Heart left ventricle (tissue), 16 donors: ENCODE data around the gene SIPA1L2. TPM values are rescaled to one million over a fixed set of nuclear protein-coding genes. Genes with fewer than 3 reads are reported as not detected.

Experiments used
- ATAC-seq, 4 donors: fragments of 200-7000 bp; cut with Tn5 transposase; one replicate each; pipeline ENCODE4 v1.9.1; 2020 to 2022; ENCODE audit warnings: moderate library complexity in 4 of 4, mild to moderate bottlenecking in 3 of 4, moderate number of reproducible peaks in 1 of 4
- DNase-seq, 5 donors: peaks; one replicate each; pipeline ENCODE4 v3.0.0-alpha.2; 2020
- H3K27ac ChIP-seq, 12 donors: fragments of 200-600 bp; sonication (generic) in 4 of 12; one replicate each; pipeline versions ENCODE4 v1.5.0 to v1.8.0; 2016 to 2022; ENCODE audit warnings: mild to moderate bottlenecking in 2 of 12
- H3K27me3 ChIP-seq, 9 donors: fragments of 200-600 bp; sonication (generic) in 2 of 9; one replicate each; pipeline versions ENCODE4 v1.5.1 to v1.8.0; 2016 to 2022; ENCODE audit warnings: mild to moderate bottlenecking in 3 of 9
- H3K36me3 ChIP-seq, 9 donors: fragments of 200-600 bp; sonication (generic) in 2 of 9; one replicate each; pipeline versions ENCODE4 v1.5.0 to v1.8.0; 2018 to 2022; ENCODE audit warnings: mild to moderate bottlenecking in 2 of 9
- H3K4me1 ChIP-seq, 12 donors: fragments of 200-600 bp; sonication (generic) in 4 of 12; one replicate each; pipeline versions ENCODE4 v1.5.0 to v1.8.0; 2016 to 2022; ENCODE audit warnings: mild to moderate bottlenecking in 3 of 12
- H3K4me3 ChIP-seq, 12 donors: fragments of 200-600 bp; sonication (generic) in 4 of 12; one replicate each; pipeline versions ENCODE4 v1.5.0 to v1.8.0; 2017 to 2022; ENCODE audit warnings: mild to moderate bottlenecking in 9 of 12, moderate library complexity in 4 of 12
- H3K9me3 ChIP-seq, 12 donors: fragments of 200-600 bp; sonication (generic) in 4 of 12; one replicate each; pipeline versions ENCODE4 v1.5.0 to v1.8.0; 2016 to 2022; ENCODE audit warnings: mild to moderate bottlenecking in 1 of 12
- POLR2A ChIP-seq, 2 donors: fragments of 450-650 bp; IDR thresholded peaks; one replicate each; pipeline ENCODE4 v1.6.1; 2017; ENCODE audit warnings: antibody characterized with exemption in 2 of 2, mild to moderate bottlenecking in 2 of 2, moderate library complexity in 2 of 2
- WGBS, 4 donors: extraction: QIAGEN DNeasy Blood & Tissue Kit in 2 of 4; methylation state at CpG; one replicate each; pipeline versions ENCODE4 v1.1.5 to v1.1.7; 2013 to 2018; 5-methylcytosine and 5-hydroxymethylcytosine counted together
- intact Hi-C, 10 donors: fragments of 100-400 bp; cut with DNase I; formaldehyde crosslinking; loops; one replicate each; pipeline versions ENCODE4 v1.11.1 to v1.14.2; 2022
- polyA plus RNA-seq, 2 donors: library from polyadenylated mRNA; stranded (reverse); fragments of 200-250 nt; gene quantifications; one replicate each; pipeline ENCODE4 v1.2.3, GENCODE V29; 2013
- total RNA-seq, 9 donors: library from RNA; depleted of rRNA in 2 of 9; stranded (reverse); fragments of >200 nt in 2 of 9; fragmentation: NEBNext Ultra II Directional in 3 of 9; extraction: Animal tissue kit (Norgen Biotek cat#: 25700) in 3 of 9; gene quantifications; one replicate each; pipeline versions ENCODE4 v1.1.0 to v1.2.4, GENCODE V29; 2016 to 2023
- TF ChIP-seq, protein P1 (sequence below), 12 donors: fragments of 200-600 bp; sonication (generic) in 4 of 12; IDR thresholded peaks; one replicate each; pipeline versions ENCODE4 v1.5.0 to v1.8.0; 2018 to 2022; ENCODE audit warnings: antibody characterized with exemption in 12 of 12, mild to moderate bottlenecking in 5 of 12
- donor health status: ischemic (EF 13 %, LVEDD 7.1; RV severe dilation, severe dysfunction).
- donor health status: healthy with polysubstance abuse.
- donor health status: DM: no; HTN: yes; CAD: no.
- donor health status: DM: no; HTN: no; CAD: no.
- donor health status: ischemic (EF 25% LVEDD 6.9; RV normal size, moderate dysfunction).
- donor health status: ischemic (EF 25% LVEDD 5.7; RV mildly dilated, moderate dysfunction).
- donor health status: healthy.
- donor health status: DM: yes; HTN: yes; CAD: no.
- donor health status: ischemic (EF 35%, LVEDD 5.7; RV mildly dilated, moderate dysfunction).
- donor health status: nonischemic (EF 11% LVEDD 7.7; RV severe dilation, severe dysfunction).
- donor health status: DM: yes; HTN: yes; CAD: no.
- donor health status: PGD.
- donor health status: ischemic (EF 29% LVEDD 5.4; RV normal size, mild dysfunction).
- donor health status: nonischemic (EF 23%, LVEDD 6.1; RV moderate dilation, normal function).

The SIPA1L2 gene
- total and polyA plus RNA-seq, 11 donors = 18.1 to 148 (median 102) TPM

DNA sequence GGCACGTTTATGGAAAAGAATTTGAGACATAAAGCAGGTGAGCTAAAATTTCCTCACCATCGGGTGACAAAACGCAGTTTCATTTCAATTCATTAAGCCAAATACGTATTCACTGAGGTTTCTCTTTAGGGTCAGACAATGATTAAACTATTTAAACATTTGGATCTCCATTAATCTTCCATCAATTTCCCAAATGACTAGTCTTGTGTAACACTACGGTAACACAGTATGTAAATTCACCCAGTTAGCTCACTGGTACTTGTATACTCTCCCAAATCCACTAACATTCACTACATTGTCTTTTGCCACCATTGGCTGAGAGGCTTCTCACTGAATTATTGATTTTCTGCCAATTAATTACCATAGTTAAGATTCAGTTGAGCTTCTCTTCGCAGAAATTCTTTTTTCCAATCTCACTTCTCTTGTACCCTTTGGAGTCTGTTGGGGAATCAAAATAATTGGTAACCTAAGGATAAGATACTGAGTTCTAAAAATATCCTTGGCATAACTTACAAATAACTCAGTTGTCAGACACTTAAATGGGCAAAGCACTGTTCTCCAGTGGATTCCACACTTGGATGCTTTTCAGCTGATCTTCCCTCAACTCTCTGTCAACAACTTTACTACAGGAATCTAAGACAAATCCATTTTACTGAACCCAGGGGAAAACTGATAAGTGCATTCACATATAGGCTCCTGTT, 40.7 kb downstream of the SIPA1L2 start:
- intact Hi-C loops = no loop called here
- 47 to 58% (median 53%) methylated on average over 6 of the region's 6 CpGs for WGBS, 4 donors
- H3K27ac ChIP-seq = peak overlapping the region in 11 of 12 donors; percentile 16 to 95 (median 60)
- peak in 1 of 4 donors; percentile 22 for ATAC-seq
- TF ChIP-seq POLR2A (IDR thresholded peaks at IDR 0.05) = no peak
- TF ChIP-seq, protein P1, sequence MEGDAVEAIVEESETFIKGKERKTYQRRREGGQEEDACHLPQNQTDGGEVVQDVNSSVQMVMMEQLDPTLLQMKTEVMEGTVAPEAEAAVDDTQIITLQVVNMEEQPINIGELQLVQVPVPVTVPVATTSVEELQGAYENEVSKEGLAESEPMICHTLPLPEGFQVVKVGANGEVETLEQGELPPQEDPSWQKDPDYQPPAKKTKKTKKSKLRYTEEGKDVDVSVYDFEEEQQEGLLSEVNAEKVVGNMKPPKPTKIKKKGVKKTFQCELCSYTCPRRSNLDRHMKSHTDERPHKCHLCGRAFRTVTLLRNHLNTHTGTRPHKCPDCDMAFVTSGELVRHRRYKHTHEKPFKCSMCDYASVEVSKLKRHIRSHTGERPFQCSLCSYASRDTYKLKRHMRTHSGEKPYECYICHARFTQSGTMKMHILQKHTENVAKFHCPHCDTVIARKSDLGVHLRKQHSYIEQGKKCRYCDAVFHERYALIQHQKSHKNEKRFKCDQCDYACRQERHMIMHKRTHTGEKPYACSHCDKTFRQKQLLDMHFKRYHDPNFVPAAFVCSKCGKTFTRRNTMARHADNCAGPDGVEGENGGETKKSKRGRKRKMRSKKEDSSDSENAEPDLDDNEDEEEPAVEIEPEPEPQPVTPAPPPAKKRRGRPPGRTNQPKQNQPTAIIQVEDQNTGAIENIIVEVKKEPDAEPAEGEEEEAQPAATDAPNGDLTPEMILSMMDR (IDR thresholded peaks at IDR 0.05) = no peak
- no peaks in the 10 kb centered on the region for H3K27me3 ChIP-seq
- no peaks in the 10 kb centered on the region for H3K9me3 ChIP-seq
- no peak overlapping the region for H3K4me3 ChIP-seq
- no peaks in the 10 kb centered on the region for H3K36me3 ChIP-seq
- DNase-seq = no peak
- peaks cover 6 to 84% (median 57%) of the 10 kb centered on the region in 12 donors for H3K4me1 ChIP-seq

DNA sequence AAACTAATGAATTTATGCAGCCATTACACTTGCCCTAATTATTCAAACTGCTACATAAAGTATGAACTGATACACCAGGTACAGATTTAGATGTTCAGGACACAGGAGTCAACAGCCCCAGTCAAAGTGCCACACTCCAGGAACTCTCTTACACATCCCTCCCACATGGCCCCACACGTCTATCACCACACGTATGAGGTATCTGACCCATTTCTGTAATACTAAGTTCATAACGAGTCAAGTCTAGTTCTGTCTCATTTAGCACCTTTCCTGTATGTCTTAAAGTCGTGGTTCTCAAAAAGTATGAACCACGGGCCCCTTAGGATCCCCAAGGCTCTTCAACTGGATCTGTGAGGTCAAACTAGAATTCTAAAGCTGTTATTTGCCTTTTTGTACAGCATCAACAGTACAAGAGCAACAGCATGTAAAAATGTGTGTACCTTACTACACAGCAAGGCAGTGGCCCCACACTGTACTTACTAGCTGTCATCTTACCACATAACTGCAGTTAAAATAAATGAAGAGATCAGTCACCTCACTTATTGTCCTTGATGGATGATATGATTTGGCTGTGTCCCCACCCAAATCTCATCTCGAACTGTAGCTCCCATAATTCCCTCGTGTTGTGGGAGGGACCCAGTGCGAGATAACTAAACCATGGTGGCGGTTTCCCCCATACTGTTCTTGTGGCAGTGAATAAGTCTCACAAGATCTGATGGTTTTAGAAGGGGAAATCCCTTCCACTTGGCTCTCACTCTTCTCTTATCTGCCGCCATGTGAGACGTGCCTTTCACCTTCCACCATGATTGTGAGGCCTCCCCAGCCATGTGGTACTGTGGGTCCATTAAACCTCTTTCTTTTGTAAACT, 42.6 kb downstream of the SIPA1L2 start:
- no peaks in the 10 kb centered on the region for H3K9me3 ChIP-seq
- H3K4me1 ChIP-seq = peaks cover 6 to 67% (median 54%) of the 10 kb centered on the region in 12 donors
- H3K27me3 ChIP-seq = no peaks in the 10 kb centered on the region
- no peak for ATAC-seq
- no peak for DNase-seq
- H3K36me3 ChIP-seq = no peaks in the 10 kb centered on the region
- WGBS, 4 donors = 69 to 77% (median 73%) methylated on average over 11 of the region's 11 CpGs
- H3K27ac ChIP-seq = peak overlapping the region in 7 of 12 donors; percentile 6 to 50 (median 24)
- intact Hi-C loops = no loop called here
- H3K4me3 ChIP-seq = no peak overlapping the region
- TF ChIP-seq, protein P1 (IDR thresholded peaks at IDR 0.05) = no peak
- TF ChIP-seq POLR2A (IDR thresholded peaks at IDR 0.05) = no peak

DNA sequence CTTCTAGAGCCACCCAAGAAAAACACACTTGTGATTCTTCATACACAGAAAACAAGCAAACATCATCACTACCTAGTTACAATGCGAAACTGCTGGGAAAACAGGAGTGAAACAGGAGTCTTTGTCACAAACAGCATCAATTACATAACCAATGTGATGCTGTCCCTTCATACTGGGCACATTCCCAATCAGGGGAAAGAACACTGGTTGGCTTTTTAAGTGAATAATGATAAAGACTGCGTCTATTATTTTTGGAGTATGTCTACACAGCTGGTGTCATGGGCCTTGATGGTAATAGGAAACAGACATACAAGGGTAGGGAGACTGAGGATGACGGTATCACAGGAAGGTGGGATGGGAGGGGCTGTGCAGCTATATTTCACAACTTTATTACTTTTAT, 43.3 kb downstream of the SIPA1L2 start:
- H3K27me3 ChIP-seq = no peaks in the 10 kb centered on the region
- no peaks in the 10 kb centered on the region for H3K36me3 ChIP-seq
- ATAC-seq (peak in 3 of 4 donors; percentile 25 to 56 (median 56)), DNase-seq (no peak)
- no peak overlapping the region for H3K4me3 ChIP-seq
- intact Hi-C loops = no loop called here
- peaks cover 6 to 67% (median 48%) of the 10 kb centered on the region in 12 donors for H3K4me1 ChIP-seq
- H3K9me3 ChIP-seq = no peaks in the 10 kb centered on the region
- no peak for TF ChIP-seq POLR2A (IDR thresholded peaks at IDR 0.05)
- TF ChIP-seq, protein P1 (IDR thresholded peaks at IDR 0.05) = no peak
- H3K27ac ChIP-seq = peak overlapping the region in 8 of 12 donors; percentile 6 to 63 (median 23)
- WGBS, 4 donors = 34 to 42% (median 39%) methylated on average over 3 of the region's 3 CpGs

DNA sequence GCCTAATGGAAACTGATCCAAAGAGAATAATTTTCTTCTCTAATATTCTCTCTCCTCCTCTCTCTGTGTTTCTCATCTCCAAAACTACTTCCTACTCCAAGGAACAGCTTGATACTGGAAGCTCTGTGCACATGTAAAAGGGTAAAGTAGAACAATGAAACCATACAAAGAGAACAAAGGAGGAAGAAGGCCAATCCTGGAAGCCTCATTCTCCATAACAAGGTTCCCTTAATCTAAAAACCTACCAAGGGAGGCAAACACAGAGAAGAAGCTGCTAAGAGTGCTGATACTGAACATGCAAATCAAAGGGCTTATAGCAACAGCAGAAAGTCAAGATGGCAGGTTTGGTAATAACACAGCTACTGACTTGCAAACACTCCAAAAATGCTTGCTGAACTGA, 44.4 kb downstream of the SIPA1L2 start:
- no peak for TF ChIP-seq POLR2A (IDR thresholded peaks at IDR 0.05)
- TF ChIP-seq, protein P1 (IDR thresholded peaks at IDR 0.05) = no peak
- intact Hi-C loops = no loop called here
- Histone ChIP-seq H3K9me3 (no peaks in the 10 kb centered on the region), H3K4me3 (no peak overlapping the region), H3K27ac (peak overlapping the region in 8 of 12 donors; percentile 5 to 63 (median 16)), H3K36me3 (no peaks in the 10 kb centered on the region), H3K27me3 (no peaks in the 10 kb centered on the region), H3K4me1 (peaks cover 0 to 67% (median 42%) of the 10 kb centered on the region in 12 donors)
- no peak for DNase-seq
- ATAC-seq = no peak
